NCI-H460 (cell line): Measurements from ENCODE around the gene CEP72. TPM values are rescaled to one million over a fixed set of nuclear protein-coding genes. Genes with fewer than 3 reads are reported as not detected.
"Not testable (repeated sequence)": the region's sequence is repeated elsewhere in the genome, so short reads cannot be mapped to it uniquely, and the experiment has no call there.

Source experiments
- DNase-seq: peaks from one replicate; pipeline ENCODE4 v3.0.0-alpha.2; 2016; ENCODE audit warnings: low read depth; ENCODE audit errors: extremely low read depth
- total RNA-seq: library from RNA; depleted of rRNA; stranded (reverse); fragments of >200 nt; shearing (Covaris generic); gene quantifications from 2 replicates; pipeline ENCODE4 v1.2.3, GENCODE V29; 2014

CEP72 gene
- total RNA-seq, 1 experiment from 2014 or later: 29.0 TPM

DNA sequence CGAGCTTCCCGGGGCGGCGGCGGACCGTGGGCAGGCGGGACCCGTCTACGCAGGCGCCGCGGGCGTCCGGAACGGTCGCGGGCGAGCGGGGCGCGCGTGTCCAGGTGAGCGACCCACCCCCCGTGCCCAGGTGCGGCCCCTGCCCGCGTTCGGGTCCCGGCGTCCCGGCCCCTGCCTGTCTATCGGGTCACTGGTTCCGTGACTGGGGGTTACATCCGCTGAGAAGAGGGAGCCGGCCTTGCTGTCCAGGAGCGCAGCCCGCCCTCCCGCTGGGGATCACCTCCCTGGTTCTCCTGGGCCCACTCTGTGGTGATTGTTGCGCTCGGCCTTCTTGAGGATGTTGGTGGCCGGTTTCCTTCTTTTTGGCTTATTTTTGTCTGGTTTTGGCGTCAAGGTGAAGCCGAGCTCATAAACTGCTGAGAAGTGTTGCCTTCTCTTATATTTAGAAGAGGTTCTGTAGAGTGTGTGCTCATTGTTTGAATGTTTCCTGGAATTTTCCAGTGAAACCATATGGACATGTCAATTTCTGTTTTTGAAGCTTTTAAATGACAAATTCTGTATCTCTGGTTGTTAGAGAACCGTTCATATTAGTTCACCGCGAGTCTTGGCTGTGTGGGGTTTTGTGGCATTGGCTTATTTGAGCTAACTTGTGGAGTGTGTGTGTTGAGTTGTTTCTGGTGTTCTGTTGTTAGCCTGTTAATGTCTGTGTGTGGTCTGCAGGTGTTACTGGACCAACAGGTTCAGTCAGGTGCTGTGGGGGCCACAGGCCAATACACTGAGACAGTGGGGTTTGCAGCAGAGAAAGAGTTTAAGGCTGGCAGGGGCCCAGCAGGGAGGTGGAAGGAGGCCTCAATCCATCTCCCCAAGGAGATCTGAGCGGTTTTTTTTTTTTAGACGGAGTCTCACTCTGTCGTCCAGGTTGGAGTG, 621 bp downstream of the CEP72 start:
- DNase-seq: no peak

DNA sequence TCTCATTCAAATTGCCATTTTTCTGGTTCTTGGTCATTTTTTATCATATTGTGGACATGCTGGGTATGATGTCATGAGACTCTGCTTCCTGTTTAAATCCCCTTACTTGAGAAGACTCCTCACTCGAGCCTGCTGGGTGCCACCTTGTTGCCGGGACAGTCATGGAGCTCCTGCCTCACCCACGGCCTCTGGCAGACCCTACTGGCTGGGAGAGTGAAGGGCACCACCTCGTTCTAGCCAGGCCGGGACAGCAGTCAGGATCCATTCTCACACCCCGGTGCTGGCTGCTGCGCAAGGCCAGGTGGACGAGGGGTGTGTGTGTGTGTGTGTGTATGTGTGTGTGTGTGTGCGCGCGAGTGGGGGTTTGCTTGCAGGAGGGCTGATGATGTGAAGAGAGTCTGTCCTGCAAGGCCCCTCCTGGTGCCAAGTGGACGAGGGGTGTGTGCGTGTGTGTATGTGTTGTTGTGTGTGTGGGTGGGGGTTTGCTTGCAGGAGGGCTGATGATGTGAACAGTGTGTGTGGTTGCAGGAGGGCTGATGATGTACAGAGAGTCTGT, 4.4 kb downstream of the CEP72 start:
- peak; percentile 55 for DNase-seq

DNA sequence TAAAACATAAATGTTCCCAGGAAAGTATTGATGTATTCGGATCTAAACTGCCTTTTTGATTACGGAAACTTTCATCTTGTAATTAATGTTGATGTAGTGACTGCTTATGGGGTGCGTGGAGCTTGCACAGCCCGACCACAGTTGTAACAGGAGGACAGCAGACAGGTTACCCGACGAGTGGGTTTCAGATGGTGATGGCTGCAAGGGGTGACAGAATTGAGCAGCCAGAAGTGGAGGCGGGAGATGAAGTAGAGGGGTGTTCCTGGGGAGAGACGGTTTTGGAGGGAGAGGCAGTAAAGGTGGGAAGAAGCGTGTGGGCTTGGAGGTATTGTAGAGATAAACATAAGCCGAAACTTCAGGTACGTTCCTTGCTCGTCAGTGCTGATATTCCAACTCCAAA, 5.8 kb downstream of the CEP72 start:
- DNase-seq: no peak

- no peak for DNase-seq
Observed at GRCh38 chr5:618450-618849, 6.3 kb downstream of the CEP72 start.

DNA sequence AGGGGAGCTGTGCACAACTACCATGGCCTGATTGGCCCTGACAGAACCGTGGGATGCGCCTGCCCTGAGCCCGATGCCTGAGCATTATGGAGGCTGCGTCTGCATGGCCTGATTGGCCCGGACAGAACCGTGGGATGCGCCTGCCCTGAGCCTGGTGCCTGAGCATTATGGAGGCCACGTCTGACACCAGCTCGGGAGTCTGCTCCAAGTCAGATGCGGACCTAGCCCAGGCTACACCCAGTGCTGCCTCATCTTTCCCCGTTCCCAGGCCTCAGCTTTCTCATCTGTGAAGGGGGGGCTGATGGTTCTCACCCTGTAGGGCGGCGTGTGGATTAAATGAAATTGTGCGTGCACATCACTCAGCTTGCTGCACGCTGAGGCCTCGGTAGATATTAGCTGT, 7.3 kb downstream of the CEP72 start:
- DNase-seq: no peak

DNA sequence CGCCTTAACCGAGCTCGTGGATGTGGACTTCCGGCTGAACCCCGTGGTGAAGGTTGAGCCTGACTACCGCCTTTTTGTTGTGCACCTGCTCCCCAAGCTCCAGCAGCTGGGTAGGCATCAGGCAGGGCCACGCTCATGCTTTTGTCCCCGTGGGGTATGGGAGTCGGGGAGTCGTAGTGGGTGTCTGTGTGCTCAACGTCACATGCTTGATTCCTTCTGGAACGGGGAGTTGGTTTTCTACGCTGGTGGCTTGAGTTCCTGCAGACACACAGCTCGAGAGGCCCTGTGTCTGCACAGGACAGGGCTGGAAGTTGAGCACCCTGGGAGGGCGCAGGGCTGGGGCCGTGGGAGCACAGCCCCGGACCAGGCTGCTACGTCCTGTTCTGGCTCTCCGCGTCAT, 8.0 kb downstream of the CEP72 start:
- DNase-seq: no peak

- DNase-seq: no peak
Observed at GRCh38 chr5:620586-621180, 8.5 kb downstream of the CEP72 start.

DNA sequence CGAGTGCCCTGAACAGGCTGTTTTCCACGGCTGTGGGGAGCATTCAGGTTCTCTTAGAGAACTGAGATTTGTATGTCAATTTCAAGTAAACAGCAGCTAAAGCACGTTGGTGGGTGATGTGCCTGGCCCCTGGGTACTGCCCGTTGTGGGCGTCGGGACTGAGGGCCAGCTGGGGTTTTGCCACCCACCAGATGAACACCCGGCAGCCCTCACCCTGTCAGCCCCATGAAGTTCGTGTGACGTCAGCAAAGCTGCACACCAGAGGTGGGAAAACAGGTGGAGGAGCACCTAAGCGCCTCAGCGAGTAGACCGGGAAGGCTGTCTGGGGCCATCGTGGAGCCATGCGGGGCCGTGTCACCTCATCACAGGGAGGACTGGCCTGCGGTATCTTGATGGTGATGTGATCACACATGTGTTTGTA, 9.2 kb downstream of the CEP72 start:
- no peak for DNase-seq

GRCh38 chr5:622359-622758, 10.2 kb downstream of the CEP72 start:
- DNase-seq: no peak

DNA sequence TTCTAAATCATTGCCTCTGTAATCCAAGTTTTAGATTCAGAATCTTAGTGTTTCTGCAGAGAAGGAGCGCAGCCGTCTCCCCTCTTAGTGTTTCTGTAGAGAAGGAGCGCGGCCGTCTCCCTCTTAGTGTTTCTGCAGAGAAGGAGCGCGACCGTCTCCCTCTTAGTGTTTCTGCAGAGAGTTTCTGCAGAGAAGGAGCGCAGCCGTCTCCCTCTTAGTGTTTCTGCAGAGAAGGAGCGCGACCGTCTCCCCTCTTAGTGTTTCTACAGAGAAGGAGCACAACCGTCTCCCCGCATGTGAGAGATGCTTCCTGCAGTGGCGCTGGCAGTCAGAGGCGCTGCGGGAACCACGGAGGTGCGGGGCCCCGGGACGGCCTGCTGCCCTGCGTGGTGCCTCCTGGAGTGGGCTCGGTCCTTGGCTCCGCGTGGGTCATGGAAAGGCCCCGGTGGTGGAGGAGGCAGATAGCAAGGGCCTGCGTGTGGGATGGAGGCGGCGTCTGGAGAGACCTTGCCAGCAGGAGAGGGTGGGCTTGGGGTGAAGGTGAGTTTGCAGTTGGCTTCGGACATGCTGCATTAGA, 10.9 kb downstream of the CEP72 start:
- DNase-seq: no peak

GRCh38 chr5:623531-623930, 11.4 kb downstream of the CEP72 start:
- DNase-seq: no peak

GRCh38 chr5:624118-624950, 12.2 kb downstream of the CEP72 start:
- no peak for DNase-seq

GRCh38 chr5:624951-625230, 12.8 kb downstream of the CEP72 start:
- DNase-seq: no peak

DNA sequence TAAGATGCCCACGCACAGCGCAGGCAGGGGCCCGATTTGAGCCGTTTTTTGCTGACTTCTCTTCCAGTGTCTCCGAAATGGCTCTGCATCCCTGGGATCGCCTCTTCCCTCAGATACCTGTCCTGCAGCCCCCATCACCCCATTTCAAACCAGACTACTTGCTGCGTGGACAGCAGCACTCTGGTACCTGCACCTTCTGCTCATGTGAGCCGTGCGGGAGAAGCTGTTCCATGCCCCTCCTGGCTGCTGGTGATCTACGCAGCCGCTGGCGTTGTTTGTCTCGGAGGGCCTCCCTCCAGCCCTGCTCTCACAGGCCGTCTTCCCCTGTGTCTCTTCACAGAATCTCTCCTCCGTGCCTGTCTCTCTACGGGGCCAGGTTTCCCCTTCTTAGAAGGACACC, 13.4 kb downstream of the CEP72 start:
- DNase-seq: no peak

- no peak for DNase-seq
Observed at GRCh38 chr5:626850-627249, 14.7 kb downstream of the CEP72 start.

DNA sequence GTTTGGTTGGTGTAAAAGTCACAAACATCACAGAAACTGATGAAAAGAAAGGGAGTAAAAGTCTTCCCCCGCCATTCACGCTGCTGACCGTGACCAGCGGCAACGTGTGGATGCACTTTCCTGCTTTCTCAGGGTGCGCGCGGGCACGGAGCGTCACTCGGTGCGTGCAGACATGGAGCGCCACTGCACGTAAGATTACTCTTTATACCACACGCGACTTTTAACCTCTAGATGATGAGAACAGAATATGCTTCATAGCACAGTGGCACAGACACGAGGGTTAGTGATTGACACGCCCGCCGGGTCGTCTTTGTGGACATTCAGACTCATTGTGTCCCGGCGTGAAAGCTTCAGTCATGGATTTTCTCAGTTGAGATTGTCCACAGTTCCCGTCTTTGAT, 15.7 kb downstream of the CEP72 start:
- DNase-seq: no peak

DNA sequence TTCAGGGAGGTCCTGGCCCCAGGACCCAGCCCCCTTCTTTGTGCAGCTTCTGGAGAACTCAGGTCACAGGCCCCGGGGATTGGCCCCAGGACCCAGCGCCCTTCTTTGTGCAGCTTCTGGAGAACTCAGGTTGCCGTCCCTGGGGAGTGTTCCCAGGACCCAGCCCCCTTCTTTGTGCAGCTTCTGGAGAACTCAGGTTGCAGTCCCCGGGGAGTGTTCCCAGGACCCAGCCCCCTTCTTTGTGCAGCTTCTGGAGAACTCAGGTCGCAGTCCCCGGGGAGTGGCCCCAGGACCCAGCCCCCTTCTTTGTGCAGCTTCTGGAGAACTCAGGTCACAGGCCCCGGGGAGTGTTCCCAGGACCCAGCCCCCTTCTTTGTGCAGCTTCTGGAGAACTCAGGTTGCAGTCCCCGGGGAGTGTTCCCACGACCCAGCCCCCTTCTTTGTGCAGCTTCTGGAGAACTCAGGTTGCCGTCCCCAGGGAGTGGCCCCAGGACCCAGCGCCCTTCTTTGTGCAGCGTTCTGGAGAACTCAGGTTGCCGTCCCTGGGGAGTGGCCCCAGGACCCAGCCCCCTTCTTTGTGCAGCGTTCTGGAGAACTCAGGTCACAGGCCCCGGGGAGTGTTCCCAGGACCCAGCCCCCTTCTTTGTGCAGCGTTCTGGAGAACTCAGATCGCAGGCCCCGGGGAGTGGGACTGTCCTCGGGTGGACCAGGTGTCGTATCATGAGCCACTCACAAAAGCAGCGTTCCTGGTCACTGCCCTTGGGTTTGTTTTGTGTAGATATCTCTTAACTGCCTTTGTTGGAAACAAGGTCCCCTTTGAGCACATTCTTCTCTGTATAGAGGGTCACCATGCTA, 16.4 kb downstream of the CEP72 start:
- DNase-seq: not testable (repeated sequence)

- no peak for DNase-seq
Observed at GRCh38 chr5:633501-633955, 21.4 kb downstream of the CEP72 start.

DNA sequence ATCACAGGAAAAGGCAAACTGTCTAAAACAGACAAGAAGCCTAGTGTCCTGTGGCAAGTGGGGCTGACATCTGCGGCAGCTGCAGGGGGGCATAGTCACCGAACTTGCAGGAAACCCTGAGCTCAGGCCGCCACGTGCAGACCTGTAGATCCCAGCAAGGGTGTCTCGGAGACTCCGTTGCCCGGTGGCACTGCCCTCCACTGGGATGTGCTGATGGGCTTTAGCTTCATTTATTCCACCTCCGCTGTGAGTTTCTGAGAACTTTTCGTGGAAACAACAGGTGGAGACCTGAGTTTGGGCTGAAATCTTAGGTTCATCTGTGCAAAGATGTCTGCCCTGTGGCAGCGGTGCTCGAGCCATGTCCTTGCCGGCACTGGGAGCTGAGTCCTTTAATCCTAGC, 22.1 kb downstream of the CEP72 start:
- no peak for DNase-seq
